Erythroblast (primary cell): ENCODE results near the gene FCHSD2.
"Not testable (repeated sequence)": the region's sequence is repeated elsewhere in the genome, so short reads cannot be mapped to it uniquely, and the experiment has no call there.

Source experiments
- DNase-seq, 2 experiments: peaks; one replicate each; lab custom pipeline; 2025; lab: John Stamatoyannopoulos, UW
- GATA1 ChIP-seq: IDR thresholded peaks from 2 replicates; pipeline ENCODE4 v1.6.1; 2011; ENCODE audit warnings: low read depth, mild to moderate bottlenecking, control low read depth, low read length, moderate library complexity
- POLR2A ChIP-seq: IDR thresholded peaks from 2 replicates; pipeline ENCODE4 v1.6.1; 2011; ENCODE audit warnings: mild to moderate bottlenecking, low read length

The FCHSD2 gene

DNA sequence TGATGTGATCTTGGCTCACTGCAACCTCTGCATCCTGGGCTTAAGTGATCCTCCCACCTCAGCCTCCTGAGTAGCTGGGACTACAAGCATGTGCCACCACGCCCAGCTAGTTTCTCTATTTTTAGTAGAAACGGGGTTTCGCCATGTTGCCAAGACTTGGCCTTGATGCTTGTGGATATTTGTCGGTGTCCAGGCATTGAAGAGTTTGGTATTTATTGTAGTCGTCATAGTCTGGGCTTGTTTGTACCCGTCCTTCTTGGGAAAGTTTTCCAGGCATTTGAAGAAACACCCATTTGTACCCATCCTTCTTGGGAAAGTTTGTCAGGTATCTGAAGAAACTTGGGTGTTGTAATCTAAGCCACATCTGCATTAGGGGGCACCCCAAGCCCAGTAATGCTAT lies 28.7 kb downstream of the FCHSD2 start:
- no peak for DNase-seq
- TF ChIP-seq POLR2A (no peak), GATA1 (no peak)

DNA sequence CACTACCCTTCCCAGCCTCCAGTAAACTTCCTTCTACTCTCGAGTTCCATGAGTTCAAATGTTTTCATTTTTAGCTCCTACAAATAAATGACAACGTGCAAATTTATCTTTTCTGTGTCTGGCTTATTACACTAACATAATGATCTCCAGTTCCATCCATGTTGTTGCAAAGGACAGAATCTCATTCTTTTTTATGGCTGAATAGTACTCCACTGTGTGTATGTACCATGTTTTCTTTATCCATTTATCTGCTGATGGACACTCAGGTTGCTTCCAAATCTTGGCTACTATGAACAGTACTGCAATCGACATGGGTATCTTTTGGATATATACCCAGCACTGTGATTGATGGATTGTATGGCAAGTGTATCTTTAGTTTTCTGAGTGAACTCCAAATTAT lies 34.5 kb downstream of the FCHSD2 start:
- TF ChIP-seq POLR2A (no peak), GATA1 (no peak)
- DNase-seq: no peak

GRCh38 chr11:73106347-73106746 lies 35.8 kb downstream of the FCHSD2 start:
- TF ChIP-seq GATA1 (no peak), POLR2A (no peak)
- DNase-seq: no peak

- TF ChIP-seq POLR2A (no peak), GATA1 (no peak)
- DNase-seq: no peak
Measured at GRCh38 chr11:73100578-73100977, 41.5 kb downstream of the FCHSD2 start.

DNA sequence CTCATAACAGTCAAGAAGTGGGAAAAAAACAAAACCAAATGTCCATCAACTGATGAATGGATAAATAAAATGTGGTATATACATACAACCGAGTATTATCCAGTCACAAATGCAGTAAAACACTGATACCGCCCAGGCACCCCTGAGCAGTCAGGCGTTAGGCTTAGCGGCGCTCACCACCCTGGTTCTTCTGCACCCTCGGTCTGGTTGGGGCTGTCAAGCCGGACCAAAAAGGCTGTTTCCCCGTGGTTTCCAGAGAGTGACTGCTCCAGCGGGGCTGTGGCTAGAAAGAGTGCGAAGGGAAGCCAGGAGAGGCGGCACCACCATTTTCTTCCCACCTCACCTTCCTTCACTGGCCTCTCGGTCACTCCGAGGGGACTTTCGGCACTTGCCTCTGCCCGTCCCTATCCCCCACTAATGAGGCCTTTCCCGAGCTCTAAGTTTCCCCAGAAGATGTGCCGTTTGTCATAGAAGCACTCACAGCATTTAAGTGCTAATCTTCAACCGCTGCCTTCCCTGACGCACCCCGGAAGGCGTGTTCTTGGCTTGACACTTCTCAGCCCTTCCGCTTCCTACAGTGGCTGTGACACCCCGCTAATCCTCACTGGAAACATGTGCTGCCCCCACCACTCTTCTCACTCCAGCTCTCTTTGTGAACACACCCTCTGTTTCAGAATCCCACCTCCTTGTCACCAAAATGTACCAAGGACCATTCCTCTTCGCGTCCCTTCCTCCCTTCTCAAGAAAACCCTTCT lies 42.4 kb downstream of the FCHSD2 start:
- TF ChIP-seq GATA1 (no peak), POLR2A (no peak)
- DNase-seq: no peak

- no peak for DNase-seq
- TF ChIP-seq GATA1: no peak
- TF ChIP-seq POLR2A: no peak
Measured at GRCh38 chr11:73095613-73096012, 46.5 kb downstream of the FCHSD2 start.

DNA sequence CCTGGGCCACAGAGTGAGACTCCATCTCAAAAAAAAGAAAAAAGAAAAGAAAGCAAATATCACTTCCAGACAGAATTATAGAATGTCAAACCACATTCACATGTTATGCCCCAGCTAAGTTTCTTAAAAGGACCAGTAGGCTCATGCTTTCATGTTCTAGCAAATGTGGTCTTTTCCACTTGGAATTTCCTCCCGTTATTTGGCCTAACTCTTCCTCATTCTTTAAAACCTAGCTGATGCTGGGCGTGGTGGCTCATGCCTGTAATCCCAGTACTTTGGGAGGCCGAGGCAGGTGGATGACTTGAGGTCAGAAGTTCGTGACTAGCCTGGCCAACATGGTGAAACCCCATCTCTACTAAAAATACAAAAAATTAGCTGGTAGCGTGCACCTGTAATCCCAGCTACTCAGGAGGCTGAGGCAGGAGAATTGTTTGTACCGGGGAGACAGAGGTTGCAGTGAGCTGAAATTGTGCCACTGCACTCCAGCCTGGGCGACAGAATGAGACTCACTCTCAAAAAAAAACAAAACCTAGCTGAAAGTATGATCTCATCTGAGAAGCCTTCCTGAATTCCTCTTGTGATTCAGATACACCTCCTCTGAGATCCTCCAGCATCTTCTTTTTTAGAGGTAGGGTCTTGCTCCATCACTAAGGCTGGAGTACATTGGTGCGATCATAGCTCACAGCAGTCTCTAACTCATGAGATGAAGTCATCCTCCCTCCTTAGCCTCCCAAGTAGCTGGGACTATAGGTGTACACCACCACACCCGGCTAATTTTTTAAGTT lies 50.4 kb downstream of the FCHSD2 start:
- TF ChIP-seq GATA1 (no peak), POLR2A (no peak)
- no peak for DNase-seq

DNA sequence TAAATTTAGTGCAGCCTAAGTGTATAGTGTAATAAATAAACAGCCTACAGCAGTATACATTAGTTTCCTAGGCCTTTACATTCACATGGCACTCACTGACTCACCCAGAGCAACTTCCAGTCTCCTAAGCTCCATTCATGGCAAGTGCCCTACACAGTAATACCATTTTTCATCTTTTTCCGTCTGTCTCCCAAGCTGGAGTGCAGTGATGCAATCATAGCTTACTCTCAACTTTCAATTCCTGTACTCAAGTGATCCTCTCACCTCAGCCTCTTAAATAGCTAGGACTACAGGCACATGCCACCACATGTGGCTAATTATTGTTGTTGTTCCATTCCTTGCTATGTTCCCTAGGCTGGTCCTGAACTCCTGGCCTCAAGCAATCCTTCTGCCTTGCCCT lies 54.4 kb downstream of the FCHSD2 start:
- TF ChIP-seq POLR2A: no peak
- no peak for TF ChIP-seq GATA1
- DNase-seq: no peak

GRCh38 chr11:73085189-73085875 lies 56.8 kb downstream of the FCHSD2 start:
- no peak for DNase-seq

DNA sequence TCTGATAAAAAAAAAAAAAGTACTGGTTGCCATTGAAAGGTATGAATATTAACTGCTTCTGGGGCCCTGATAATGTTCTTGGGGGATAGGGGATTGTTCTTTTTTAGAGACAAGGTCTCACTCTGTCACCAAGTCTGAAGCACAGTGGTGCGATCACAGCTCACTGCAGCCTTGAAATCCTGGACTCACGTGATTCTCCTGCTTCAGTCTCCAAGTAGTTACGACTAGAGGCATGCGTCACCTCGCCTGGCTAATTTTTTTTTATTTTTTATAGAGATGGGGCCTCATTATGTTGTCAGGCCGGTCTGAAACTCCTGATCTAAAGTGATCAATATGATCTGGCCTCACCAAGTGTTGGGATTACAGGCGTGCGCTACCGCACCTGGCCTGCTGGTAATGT lies 63.5 kb downstream of the FCHSD2 start:
- no peak for DNase-seq
- TF ChIP-seq GATA1: no peak
- no peak for TF ChIP-seq POLR2A

More at GRCh38 chr11:73085189-73085875, 56.8 kb downstream of the FCHSD2 start:
- TF ChIP-seq POLR2A (no peak), GATA1 (no peak)

GRCh38 chr11:73077454-73077853 lies 64.7 kb downstream of the FCHSD2 start:
- DNase-seq: no peak
- TF ChIP-seq GATA1: no peak
- no peak for TF ChIP-seq POLR2A

DNA sequence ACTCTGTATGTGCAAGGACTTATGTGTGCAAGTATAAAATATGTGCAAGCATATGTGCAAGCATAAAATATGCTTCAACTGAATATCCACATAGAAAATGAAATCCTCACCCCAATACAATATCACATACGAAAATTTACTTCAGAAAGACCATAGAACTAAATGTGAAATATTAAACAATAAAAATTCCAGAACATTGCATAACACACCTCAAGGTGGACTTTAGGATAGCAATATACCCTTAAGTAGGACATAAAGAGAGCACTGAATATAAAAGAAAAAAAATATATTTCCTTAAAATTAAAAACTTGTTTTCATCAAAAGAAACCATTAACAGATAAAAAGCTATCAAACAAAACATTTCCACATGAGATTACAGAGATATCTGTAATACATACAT lies 67.8 kb downstream of the FCHSD2 start:
- TF ChIP-seq GATA1 (no peak), POLR2A (no peak)
- DNase-seq: no peak

- DNase-seq: no peak
- no peak for TF ChIP-seq POLR2A
- no peak for TF ChIP-seq GATA1
Measured at GRCh38 chr11:73072935-73073481, 69.1 kb downstream of the FCHSD2 start.

GRCh38 chr11:73070653-73071052 lies 71.5 kb downstream of the FCHSD2 start:
- TF ChIP-seq GATA1 (no peak), POLR2A (no peak)
- no peak for DNase-seq

- not testable (repeated sequence) for DNase-seq
Measured at GRCh38 chr11:73061857-73062424, 80.2 kb downstream of the FCHSD2 start.

GRCh38 chr11:73061434-73061833 lies 80.7 kb downstream of the FCHSD2 start:
- not testable (repeated sequence) for DNase-seq
